ENCODE measurements around the gene KIF25.
"Not testable (repeated sequence)": the region's sequence is repeated elsewhere in the genome, so short reads cannot be mapped to it uniquely, and the experiment has no call there.

KIF25 gene

GRCh38 chr6:168067081-168067759, 69.7 kb downstream of the KIF25 start:
- DNase-seq (ENCODE audit: low read depth), result no peak

GRCh38 chr6:168070804-168071203, 73.3 kb downstream of the KIF25 start:
- DNase-seq (ENCODE audit: low read depth), result no peak

- DNase-seq (ENCODE audit: low read depth), result no peak
Measured at GRCh38 chr6:168071620-168072019, 74.1 kb downstream of the KIF25 start.

GRCh38 chr6:168072261-168072660, 74.8 kb downstream of the KIF25 start:
- no peak for DNase-seq (ENCODE audit: low read depth)

GRCh38 chr6:168072730-168073129, 75.3 kb downstream of the KIF25 start:
- DNase-seq (ENCODE audit: low read depth), result no peak

- no peak for DNase-seq (ENCODE audit: low read depth)
Measured at GRCh38 chr6:168073937-168074730, 76.7 kb downstream of the KIF25 start.

- DNase-seq (ENCODE audit: low read depth), result no peak
Measured at GRCh38 chr6:168075216-168075615, 77.7 kb downstream of the KIF25 start.

GRCh38 chr6:168075787-168076202, 78.3 kb downstream of the KIF25 start:
- no peak for DNase-seq (ENCODE audit: low read depth)

- DNase-seq (ENCODE audit: low read depth), result not testable (repeated sequence)
Measured at GRCh38 chr6:168077401-168077800, 79.9 kb downstream of the KIF25 start.

- DNase-seq (ENCODE audit: low read depth), result no peak
Measured at GRCh38 chr6:168078175-168078942, 80.9 kb downstream of the KIF25 start.

GRCh38 chr6:168078943-168079405, 81.5 kb downstream of the KIF25 start, which contains the start of gene FRMD1:
FRMD1 (minus strand) TSS chr6:168079212; CDS start chr6:168079094, 118 bp downstream.
- no peak for DNase-seq (ENCODE audit: low read depth)

GRCh38 chr6:168080393-168081077, 83.1 kb downstream of the KIF25 start:
- DNase-seq (ENCODE audit: low read depth), result no peak

GRCh38 chr6:168081858-168082546, 84.5 kb downstream of the KIF25 start:
- DNase-seq (ENCODE audit: low read depth), result no peak

GRCh38 chr6:168082860-168083513, 85.5 kb downstream of the KIF25 start:
- DNase-seq (ENCODE audit: low read depth), result no peak

GRCh38 chr6:168083514-168083885, 86.0 kb downstream of the KIF25 start:
- no peak for DNase-seq (ENCODE audit: low read depth)

- no peak for DNase-seq (ENCODE audit: low read depth)
Measured at GRCh38 chr6:168084465-168085160, 87.1 kb downstream of the KIF25 start.

GRCh38 chr6:168086066-168086465, 88.6 kb downstream of the KIF25 start:
- no peak for DNase-seq (ENCODE audit: low read depth)

GRCh38 chr6:168086616-168087015, 89.1 kb downstream of the KIF25 start:
- no peak for DNase-seq (ENCODE audit: low read depth)

GRCh38 chr6:168087436-168088160, 90.1 kb downstream of the KIF25 start:
- no peak for DNase-seq (ENCODE audit: low read depth)

Data from activated T-helper 9 cell treated with anti-CD3 and anti-CD28 coated beads, Interleukin-2, amount 50 U/mL, for 16 hours (primary cell).